Right atrium auricular region (tissue), 2 donors: ENCODE measurements around the gene CLEC4M. TPM values are rescaled to one million over a fixed set of nuclear protein-coding genes. Genes with fewer than 3 reads are reported as not detected.

Experiments
- DNase-seq: peaks from one replicate; pipeline ENCODE4 v3.0.0-alpha.2; 2019; ENCODE audit warnings: low spot score
- H3K27ac ChIP-seq, 2 donors: fragments of 200-600 bp; sonication (generic); 1 replicate in 1 of 2; 2 replicates in 1 of 2; pipeline ENCODE4 v1.5.1; 2016 to 2019
- H3K27me3 ChIP-seq, 2 donors: fragments of 200-600 bp; sonication (generic); one replicate each; pipeline versions ENCODE4 v1.5.1 to v1.6.0; 2017 to 2019
- H3K36me3 ChIP-seq: fragments of 200-600 bp; sonication (generic); one replicate; pipeline ENCODE4 v1.5.1; 2016
- H3K4me1 ChIP-seq, 2 donors: fragments of 200-600 bp; sonication (generic); one replicate each; pipeline versions ENCODE4 v1.5.1 to v1.6.0; 2017 to 2019
- H3K4me3 ChIP-seq, 2 donors: fragments of 200-600 bp; sonication (generic); 1 replicate in 1 of 2; 2 replicates in 1 of 2; pipeline ENCODE4 v1.5.1; 2017 to 2019; ENCODE audit warnings: mild to moderate bottlenecking in 1 of 2, moderate library complexity in 1 of 2
- H3K9me3 ChIP-seq, 2 donors: fragments of 200-600 bp; sonication (generic); one replicate each; pipeline ENCODE4 v1.5.1; 2019
- total RNA-seq, 2 donors: library from RNA; depleted of rRNA; stranded (reverse); fragments of >200 nt; gene quantifications; one replicate each; pipeline ENCODE4 v1.1.0, GENCODE V29; 2016
- TF ChIP-seq, protein P1 (sequence below), 2 donors: fragments of 200-600 bp; sonication (generic); IDR thresholded peaks; one replicate each; pipeline ENCODE4 v1.5.1; 2019; ENCODE audit warnings: antibody characterized with exemption in 2 of 2

CLEC4M gene
- total RNA-seq, 2 donors from 2014 or later, result not detected

DNA sequence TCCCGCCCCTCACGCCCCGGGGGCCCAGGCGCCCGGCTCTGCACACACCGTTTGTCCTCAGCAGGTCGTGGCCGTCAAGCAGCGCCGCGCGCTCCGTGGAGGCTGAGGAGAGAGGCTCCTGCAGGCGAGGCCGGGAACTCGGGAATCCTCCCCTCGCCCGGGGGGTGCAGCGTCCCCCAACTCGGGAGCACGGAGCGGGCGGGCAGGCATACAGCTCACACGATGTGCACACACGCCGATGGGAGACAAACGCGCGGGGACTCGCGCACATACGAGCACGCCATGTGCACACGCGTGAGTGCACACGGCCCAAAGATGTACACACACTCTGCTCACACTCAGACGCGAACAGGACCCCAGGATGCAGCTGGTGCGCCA lies 31.8 kb upstream of the CLEC4M start:
- Histone ChIP-seq H3K4me1 (peaks cover 0 to 6% of the 10 kb centered on the region in 2 donors), H3K36me3 (no peaks in the 10 kb centered on the region), H3K9me3 (no peaks in the 10 kb centered on the region), H3K27ac (no peak overlapping the region), H3K27me3 (peaks cover 0 to 24% of the 10 kb centered on the region in 2 donors), H3K4me3 (no peak overlapping the region)
- no peak for DNase-seq
- TF ChIP-seq, protein P1, sequence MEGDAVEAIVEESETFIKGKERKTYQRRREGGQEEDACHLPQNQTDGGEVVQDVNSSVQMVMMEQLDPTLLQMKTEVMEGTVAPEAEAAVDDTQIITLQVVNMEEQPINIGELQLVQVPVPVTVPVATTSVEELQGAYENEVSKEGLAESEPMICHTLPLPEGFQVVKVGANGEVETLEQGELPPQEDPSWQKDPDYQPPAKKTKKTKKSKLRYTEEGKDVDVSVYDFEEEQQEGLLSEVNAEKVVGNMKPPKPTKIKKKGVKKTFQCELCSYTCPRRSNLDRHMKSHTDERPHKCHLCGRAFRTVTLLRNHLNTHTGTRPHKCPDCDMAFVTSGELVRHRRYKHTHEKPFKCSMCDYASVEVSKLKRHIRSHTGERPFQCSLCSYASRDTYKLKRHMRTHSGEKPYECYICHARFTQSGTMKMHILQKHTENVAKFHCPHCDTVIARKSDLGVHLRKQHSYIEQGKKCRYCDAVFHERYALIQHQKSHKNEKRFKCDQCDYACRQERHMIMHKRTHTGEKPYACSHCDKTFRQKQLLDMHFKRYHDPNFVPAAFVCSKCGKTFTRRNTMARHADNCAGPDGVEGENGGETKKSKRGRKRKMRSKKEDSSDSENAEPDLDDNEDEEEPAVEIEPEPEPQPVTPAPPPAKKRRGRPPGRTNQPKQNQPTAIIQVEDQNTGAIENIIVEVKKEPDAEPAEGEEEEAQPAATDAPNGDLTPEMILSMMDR (IDR thresholded peaks at IDR 0.05), result no peak

DNA sequence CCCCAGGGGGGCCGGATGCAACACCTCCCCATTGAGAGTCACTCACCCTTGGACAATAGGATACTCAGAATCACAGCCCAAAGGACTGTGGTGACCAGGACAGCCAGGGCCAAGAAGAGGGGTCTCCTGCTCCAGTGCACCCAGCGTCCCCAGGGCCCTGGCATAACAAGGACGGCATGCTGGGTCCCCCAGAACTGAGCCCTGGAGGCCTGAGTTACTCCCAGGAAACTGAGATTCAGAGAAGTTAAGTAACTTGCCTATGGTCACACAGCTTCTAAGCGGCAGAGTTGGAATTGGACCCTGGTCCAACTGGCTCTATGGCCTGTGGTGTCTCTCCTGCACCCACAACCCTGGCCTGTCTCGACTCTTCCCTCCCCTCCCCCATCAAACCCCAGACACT lies 31.4 kb upstream of the CLEC4M start:
- Histone ChIP-seq H3K27me3 (peaks cover 0 to 24% of the 10 kb centered on the region in 2 donors), H3K4me1 (peaks cover 0 to 6% of the 10 kb centered on the region in 2 donors), H3K9me3 (no peaks in the 10 kb centered on the region), H3K27ac (no peak overlapping the region), H3K36me3 (no peaks in the 10 kb centered on the region), H3K4me3 (no peak overlapping the region)
- DNase-seq, result no peak
- TF ChIP-seq, protein P1 (IDR thresholded peaks at IDR 0.05), result no peak

DNA sequence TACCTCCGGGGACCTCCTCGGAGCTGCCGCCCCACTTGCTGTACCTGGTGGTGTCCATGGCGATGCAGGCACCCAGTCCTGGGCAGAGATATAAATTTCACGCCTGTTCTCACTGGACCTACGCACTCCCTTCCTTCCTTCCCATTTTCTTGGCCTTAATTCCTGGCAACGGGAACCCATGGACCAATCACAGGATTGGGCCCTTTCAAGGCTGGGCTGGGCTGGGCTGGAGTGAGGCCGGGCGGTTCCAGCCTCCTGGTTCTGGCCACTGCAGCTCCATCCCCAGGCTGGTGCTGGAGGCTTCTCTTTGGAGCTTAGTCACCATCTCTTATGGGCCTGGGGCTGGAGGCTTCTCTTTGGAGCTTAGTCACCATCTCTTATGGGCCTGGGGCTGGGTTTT lies 31.0 kb upstream of the CLEC4M start, which contains the start of gene CLEC4G:
Gene CLEC4G (minus strand): TSS at position 66 of the 400 bp plus-strand sequence. CDS start 8 bp downstream, at position 58.
- no peak for DNase-seq
- Histone ChIP-seq H3K4me3 (no peak within 1 kb of the TSS), H3K27me3 (peaks cover 0 to 24% of the 10 kb centered on the region in 2 donors)

DNA sequence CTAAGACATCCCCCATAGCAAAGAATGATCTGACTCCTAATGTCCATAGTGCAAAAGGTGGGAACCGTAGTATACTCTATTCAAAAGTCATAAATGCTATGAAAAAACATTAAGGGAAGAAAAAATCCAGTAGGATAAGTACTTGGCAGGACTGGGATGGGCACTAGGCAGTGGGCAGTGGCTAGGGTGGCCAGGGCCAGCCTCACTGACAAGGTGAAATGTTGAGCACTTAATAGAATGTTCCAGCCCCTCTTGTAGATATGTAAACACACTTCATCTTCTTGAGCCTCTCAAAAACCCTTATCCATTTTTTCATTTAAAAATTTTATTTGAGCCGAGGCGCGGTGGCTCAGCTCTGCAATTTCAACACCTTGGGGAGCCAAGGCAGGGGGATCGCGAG lies 29.7 kb upstream of the CLEC4M start:
- TF ChIP-seq, protein P1 (IDR thresholded peaks at IDR 0.05), result no peak
- Histone ChIP-seq H3K27me3 (peaks cover 0 to 24% of the 10 kb centered on the region in 2 donors), H3K27ac (no peak overlapping the region), H3K4me1 (peaks cover 0 to 6% of the 10 kb centered on the region in 2 donors), H3K36me3 (no peaks in the 10 kb centered on the region), H3K4me3 (no peak overlapping the region), H3K9me3 (no peaks in the 10 kb centered on the region)
- no peak for DNase-seq

More for the DNA sequence above, 31.0 kb upstream of the CLEC4M start, which contains the start of gene CLEC4G:
- H3K36me3 ChIP-seq, result no peaks in the 10 kb centered on the region
- H3K9me3 ChIP-seq, result no peaks in the 10 kb centered on the region
- H3K4me1 ChIP-seq, result peaks cover 0 to 6% of the 10 kb centered on the region in 2 donors
- no peak within 1 kb of the TSS for H3K27ac ChIP-seq
- TF ChIP-seq, protein P1 (IDR thresholded peaks at IDR 0.05), result no peak

DNA sequence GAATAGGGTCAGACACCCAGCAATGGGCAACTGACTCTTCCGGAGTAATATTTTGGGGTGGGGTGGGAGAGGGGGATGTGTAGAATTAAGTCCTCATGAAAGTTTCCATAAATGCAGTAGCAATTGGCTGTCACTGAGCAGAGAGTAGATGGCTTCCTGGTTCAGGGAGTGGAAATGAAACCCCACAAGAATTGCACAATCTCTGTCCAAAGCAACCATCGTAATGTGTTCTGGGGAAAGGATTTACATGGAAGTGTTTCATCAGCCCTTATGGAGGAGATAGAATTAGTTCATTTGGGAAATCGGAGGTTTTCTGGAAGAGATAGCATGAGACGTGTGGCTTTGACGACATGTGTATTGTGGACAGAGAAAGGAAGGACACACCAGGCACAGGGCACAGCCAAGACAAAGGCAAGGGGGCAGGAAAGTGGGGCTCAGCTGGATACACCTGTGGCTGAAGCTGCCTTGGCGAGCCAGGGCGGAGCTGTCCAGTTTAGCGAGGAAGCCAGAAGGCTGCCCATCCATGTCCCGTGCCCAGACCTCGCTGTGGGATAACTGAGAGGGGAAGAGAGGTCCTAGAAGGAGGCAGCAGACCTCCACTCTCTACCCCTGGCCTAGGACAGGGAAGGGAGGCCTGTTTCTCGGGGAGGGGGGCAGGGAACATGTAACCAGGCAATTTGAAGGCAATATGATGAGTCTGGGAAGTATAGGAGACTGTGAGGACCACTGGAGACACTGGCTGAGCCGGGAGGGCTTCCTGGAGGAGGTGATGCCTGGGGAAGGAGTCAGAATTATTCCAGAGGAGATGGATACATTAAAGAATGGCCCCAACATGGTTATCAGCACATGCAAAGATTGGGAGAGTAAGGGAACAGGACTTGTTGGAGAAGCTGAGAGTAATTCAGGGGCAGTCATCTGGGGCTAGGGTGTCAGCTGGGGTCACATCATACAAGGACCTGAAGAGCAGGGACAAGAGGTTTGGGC lies 28.5 kb upstream of the CLEC4M start:
- no peak for DNase-seq
- Histone ChIP-seq H3K4me3 (no peak overlapping the region), H3K36me3 (no peaks in the 10 kb centered on the region), H3K27ac (no peak overlapping the region), H3K27me3 (peaks cover 0 to 24% of the 10 kb centered on the region in 2 donors), H3K9me3 (no peaks in the 10 kb centered on the region), H3K4me1 (peaks cover 0 to 6% of the 10 kb centered on the region in 2 donors)
- TF ChIP-seq, protein P1 (IDR thresholded peaks at IDR 0.05), result no peak
